GM19455 (cell line): Measurements from ENCODE around the gene HES7.

Experiments
- ATAC-seq: cut with Tn5 transposase; IDR thresholded peaks from one replicate; pipeline ENCODE4 v1.9.1; 2021; ENCODE audit not compliant: unreplicated experiment

HES7 gene

GRCh38 chr17:8143581-8144400 is 19.9 kb upstream of the HES7 start:
- ATAC-seq, result no peak

DNA sequence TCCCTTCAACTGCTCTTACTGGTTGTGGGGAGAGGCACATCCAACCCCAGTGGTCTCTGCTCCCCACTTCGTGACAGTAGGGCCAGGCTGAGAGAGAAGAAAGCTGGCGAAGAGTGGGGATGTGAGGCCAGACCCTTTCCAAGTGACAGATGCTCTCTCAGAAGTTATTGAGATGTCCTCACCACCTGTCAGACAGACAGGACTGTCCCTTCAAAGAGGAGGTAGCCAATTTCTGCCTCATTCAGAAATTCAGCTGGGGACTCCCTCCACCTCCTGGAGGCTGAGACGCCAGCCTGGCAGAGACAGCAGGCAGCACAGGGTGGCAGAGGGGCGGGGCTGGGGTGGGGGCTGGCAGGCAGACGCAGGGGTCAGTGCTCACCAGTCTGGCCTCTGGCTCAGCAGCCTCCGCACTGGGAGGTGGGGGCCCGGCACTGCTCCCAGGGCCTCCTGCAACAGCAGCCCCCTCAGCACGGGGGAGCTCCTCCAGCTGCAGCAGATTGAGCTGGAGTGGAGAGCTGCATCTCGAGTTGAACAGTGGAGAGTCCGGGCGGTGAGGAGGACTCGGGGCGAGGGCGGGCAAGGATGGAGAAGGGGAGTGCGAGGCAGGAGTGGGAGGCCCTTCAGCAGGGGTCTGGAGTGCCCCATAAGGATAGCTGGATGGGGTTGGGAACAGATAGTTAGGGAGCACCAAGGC is 19.1 kb upstream of the HES7 start:
- ATAC-seq, result no peak

DNA sequence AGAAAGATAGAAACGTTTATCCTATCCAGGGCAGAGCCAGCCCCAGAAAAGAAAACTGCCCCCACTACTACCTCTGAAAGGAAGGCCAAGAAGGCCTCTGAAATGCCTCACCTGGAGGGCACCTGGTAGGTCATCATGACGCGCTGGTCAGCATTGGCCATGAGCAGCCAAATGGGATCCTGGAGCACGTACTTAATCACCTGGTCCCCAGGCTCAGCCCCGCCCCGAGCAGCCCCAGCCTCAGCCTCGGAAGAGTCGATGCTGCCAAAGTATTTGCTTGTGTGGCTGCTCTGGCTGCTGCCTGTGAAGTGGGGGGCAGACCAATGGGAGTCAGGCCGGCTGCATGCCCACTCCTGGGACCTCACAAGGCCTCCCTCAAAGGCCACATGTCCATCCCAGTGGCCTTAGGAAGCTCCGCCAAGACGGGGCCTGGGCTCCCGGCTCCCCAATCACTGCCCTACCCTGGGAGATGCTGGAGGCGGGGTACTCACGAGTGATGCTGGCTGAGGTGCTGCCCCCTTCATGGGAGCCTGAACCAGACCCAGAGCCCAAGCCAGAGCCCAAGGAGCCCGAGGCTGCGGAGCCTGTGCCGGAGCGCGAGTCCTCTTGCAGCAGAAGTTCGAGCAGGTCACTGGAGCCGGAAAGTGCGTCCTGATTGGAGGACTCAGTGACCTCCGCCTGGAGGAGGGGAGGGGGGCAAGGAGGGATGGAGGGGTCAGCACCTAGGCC is 18.4 kb upstream of the HES7 start:
- ATAC-seq, result no peak

GRCh38 chr17:8141741-8142140 is 17.8 kb upstream of the HES7 start:
- ATAC-seq, result no peak

- no peak for ATAC-seq
These were observed 17.1 kb upstream of the HES7 start for GRCh38 chr17:8141045-8141444.

- no peak for ATAC-seq
These were observed 16.4 kb upstream of the HES7 start for GRCh38 chr17:8140065-8141029.

DNA sequence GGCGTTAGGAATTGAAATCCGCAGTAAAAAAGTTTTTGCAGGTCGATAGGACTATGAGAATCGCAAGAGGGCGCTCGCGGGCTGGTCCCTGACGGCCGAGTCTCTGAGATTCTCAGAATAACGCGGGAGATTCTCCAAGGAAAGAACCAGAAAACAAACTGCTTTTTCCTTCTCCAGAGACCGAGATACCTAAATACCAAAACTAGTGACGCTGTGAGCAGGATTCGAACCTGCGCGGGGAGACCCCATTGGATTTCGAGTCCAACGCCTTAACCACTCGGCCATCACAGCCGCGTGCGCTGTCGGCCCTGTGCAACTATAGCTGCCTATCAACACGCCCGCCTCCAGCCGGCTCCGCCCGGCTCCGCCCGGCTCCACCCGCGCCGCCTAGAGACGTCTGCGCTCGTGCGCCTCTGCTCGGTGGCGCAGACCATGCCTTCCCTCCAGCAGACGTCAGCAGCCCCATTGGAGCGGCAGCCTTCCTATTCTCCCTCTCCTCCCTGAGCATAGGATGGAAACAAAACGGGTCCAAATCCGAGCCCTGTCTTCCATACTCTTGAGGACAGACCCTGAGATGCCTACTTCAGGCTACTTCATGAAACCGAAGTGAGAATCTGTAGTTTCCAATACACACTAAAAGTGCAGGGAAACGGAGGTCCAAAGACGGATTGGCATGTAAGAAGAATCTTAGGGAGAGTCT is 14.9 kb upstream of the HES7 start:
- ATAC-seq, result peak; percentile 85

GRCh38 chr17:8138374-8138671 is 14.4 kb upstream of the HES7 start:
- ATAC-seq, result peak; percentile 9

GRCh38 chr17:8137645-8138373 is 13.9 kb upstream of the HES7 start:
- no peak for ATAC-seq

DNA sequence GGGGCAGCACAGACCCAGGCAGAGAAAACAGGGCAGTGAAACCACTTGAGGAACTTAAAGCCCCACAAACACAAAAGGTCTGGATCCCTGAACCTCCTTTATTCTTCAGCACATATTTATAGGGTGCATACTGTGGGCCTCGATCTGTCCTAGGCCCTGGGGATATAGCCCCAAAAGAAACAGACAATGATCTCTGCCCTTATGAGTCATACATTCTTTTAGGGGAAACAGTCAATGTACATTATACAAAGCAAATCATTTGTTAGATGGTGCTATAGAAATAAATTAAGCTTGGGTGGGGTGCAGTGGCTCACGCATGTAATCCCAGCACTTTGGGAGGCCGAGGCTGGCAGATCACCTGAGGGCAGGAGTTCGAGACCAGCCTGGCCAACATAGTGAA is 10.0 kb upstream of the HES7 start:
- no peak for ATAC-seq

DNA sequence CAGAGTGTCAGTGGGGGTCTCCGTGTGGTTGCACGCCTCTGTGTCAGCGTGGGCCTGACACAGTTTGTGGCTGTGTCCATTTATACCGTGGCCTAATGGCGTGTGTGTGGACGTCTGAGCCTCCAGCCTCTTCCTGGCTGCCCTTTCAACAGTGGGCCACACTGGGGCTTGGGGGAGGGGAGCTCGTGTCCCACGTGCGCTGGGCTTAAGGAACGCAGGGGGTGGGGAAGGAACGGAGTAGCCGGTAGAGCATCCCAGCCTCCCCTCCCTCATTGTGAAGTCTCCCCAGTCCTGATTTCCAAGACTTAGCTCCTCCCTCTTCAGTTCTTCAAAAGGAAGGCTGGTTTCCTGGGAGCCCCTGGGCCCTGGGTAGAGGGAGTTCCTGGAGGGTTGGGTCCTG is 9.5 kb upstream of the HES7 start:
- ATAC-seq, result no peak

DNA sequence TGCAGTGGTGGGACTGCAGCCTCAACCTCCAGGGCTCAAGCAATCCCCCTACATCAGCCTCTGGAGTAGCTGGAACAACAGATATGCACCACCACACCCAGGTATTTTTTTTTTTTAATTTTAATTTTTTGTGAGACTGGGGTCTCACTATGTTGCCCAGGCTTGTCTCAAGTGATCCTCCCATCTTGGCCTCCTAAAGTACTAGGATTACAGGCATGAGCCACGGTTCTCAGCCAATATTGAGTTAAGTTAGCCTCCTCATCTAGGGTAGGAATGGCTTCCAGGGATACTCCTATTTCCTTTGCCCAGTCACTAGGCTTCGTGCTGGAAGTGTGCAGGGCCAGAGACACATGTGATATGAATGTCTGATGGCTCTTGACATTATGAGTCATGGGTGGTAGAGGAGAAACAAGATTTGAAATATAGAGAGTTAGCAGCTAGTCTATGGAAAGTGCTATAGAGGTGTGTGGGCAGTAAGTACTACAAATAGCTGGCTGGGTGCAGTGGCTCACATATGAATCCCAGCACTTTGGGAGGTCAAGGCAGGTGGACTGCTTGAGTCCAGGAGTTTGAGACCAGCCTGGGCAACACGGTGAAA is 8.0 kb upstream of the HES7 start:
- ATAC-seq, result no peak

DNA sequence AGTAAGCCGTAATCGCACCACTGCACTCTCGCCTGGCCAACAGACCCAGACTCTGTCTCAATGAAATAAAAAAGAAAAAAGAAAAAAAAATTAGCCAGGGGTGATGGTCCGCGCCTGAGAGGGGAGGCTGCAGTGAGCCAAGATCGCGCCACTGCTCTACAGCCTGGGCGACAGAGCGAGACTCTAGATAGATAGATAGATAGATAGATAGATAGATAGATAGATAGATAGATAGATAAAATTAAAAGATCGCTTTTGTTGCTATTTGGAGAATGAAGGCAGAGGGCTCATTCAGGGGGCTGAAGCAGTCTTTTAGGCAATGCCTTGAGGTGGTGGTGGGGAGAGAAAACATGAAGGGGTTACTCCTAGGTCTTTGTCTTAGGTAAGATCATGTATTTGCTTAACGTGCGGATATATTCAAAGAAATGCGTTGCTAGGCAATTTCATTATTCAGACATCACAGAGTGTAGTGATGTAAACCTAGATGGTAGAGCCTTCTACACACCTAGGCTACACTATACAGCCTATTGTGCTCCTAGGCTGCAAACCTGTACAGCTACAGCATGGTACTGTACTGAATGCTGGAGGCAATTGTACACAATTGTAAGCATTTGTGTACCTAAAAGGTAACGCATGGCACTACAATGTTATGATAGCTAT is 4.3 kb upstream of the HES7 start:
- no peak for ATAC-seq

DNA sequence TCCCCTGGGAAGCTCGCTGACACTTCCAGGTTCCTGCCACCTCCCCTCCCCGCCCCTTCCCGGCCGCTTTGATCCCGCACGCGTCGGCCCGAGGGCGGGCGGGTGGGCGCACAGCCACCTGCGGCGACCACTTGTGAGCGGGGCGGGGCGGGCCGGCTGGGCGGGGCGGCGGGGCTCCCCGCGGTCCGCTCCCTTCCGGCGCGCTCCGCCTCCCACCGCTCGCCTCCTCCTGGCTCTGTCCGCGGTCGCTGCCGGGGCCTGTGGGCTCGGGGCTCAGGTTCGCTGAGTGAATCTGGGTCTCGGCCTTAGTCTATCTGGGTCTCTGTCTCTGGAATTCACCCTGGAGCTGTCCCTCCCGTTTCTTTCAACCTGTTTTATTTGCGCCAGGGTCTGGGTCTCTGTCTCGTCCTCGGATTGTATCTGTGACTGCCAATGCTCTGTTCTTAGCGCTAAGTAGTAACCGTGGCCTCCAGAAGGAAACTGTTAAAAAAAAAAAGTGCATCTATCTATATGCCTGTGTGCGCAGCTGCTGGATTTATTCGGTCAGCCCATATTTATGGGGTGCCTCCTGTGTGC is 2.7 kb upstream of the HES7 start:
- no peak for ATAC-seq

DNA sequence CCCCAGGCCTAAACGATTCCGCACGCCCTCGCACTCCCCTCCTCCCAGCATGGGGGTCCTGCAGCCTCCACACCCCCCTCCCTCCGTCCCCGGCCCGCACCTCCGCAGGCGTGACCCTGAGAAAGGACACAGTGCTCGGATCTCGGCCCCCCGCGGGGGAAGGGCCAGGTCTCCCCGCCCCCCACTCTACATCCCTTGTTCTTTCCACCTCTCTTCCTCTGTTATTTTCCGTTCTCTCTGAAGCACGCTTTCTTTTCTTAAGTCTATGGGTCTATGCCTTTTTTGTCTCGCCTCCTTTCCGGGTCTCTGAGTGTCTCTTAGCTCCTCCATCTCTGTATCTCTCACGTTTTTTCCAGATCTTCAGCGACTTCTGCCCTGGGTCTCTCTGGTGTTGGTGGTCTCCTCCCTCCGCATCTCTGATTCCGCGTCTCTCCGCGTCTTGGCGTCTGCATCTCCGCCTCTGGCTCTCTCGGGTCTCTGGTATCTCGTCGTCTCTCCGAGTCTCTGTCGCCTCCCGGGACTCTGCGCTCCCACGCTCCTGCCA is 2.1 kb upstream of the HES7 start:
- ATAC-seq, result no peak

DNA sequence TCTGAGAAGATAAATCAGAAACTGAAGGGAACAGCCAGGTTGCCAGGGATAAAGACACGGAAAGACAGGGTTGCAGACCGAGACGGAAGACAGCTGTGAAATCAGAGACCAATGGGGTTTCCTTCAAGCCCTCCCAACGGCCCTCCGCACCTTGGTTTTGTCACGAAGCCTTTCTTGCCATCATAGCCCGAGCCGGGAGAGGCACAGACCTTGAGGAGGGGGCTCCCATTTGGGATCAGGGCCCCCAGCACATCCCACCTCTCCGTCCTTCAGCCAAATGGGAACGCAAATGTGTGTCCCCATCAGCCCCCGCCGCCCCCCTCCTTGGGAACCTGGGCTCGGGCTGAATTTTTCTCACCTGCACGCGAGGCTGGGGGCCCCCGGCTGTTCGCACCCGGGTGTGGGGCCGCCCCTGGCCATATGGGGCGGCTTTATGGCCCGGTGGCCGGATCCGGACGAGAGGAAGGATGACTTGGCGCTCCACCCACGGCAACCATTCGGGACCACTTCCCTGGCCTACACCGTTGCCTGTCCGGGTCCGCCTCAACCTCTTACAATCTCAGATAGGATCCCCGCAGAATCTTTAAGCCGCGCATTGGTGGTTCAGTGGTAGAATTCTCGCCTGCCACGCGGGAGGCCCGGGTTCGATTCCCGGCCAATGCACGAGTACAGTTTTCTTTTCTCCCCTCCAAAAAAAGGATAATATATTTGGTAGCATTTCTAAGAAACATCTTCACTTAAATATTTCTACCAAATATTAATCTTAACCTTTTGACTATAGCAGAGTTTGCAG is 1.4 kb upstream of the HES7 start:
- ATAC-seq, result no peak
